GM18873 (cell line): Measurements from ENCODE around the gene WDR62.

Experiments used
- ATAC-seq: cut with Tn5 transposase; IDR thresholded peaks from one replicate; pipeline ENCODE4 v1.9.1; 2021; ENCODE audit warnings: mild to moderate bottlenecking, moderate library complexity, moderate number of reproducible peaks; ENCODE audit not compliant: unreplicated experiment, low FRiP score

Gene WDR62

DNA sequence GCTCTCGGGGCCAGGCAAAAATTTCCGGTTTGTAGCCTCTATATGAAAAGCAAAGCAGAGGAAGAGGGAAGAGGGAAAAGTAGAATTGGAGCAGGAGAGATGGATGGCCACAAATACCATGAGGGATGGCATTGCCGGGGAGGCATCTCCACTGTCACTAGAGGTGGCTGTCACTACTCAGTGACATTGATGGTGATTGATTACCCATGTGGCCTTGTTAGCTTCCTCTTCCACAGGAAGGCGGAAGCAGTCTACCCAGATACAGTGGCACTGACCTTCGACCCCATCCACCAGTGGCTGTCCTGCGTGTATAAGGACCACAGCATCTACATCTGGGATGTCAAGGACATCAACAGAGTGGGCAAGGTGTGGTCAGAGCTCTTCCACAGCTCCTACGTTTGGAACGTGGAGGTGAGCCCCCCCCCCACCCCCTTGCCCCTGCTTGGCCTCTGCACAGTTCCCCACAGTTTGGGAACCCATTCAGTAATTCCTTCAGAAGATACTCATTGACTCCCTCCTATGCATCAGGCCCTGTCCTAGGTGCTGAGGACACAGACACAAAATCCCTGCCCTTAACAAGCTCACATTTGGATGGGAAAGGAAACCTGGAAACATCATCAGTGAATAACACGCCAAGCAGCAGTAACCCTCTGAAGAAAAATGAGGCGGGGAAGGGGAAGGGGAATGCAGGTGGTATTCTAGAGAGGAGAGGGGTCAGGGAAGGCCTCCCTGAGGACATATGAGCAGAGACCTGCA is 18.6 kb downstream of the WDR62 start:
- ATAC-seq = no peak

- no peak for ATAC-seq
Measured at GRCh38 chr19:36079389-36079945, 24.8 kb downstream of the WDR62 start.

GRCh38 chr19:36081385-36081784 is 26.7 kb downstream of the WDR62 start:
- ATAC-seq = no peak

- ATAC-seq = no peak
Measured at GRCh38 chr19:36081894-36082293, 27.2 kb downstream of the WDR62 start.

- no peak for ATAC-seq
Measured at GRCh38 chr19:36082916-36083315, 28.2 kb downstream of the WDR62 start.

GRCh38 chr19:36084231-36085009 is 29.7 kb downstream of the WDR62 start:
- no peak for ATAC-seq

DNA sequence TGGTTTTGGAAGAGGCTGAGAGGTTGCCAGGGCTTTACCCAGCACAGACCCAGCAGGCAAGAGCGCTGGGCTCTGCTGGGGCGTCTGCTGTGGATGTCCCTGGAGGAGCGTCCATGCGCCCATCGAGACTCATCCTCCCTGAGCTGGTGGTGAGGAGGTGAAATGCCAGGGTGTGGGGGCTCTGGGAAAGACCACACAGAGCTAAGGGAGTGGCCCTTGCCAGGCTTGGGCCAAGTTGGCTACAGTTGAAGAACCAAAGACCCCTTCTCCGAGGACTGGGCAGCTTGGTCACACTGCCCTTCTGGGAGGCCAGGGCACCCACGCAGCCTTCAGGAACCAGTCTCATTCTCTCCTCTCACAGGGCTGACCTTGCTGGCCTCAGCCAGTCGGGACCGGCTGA is 31.6 kb downstream of the WDR62 start:
- no peak for ATAC-seq

GRCh38 chr19:36089847-36090246 is 35.1 kb downstream of the WDR62 start:
- no peak for ATAC-seq

DNA sequence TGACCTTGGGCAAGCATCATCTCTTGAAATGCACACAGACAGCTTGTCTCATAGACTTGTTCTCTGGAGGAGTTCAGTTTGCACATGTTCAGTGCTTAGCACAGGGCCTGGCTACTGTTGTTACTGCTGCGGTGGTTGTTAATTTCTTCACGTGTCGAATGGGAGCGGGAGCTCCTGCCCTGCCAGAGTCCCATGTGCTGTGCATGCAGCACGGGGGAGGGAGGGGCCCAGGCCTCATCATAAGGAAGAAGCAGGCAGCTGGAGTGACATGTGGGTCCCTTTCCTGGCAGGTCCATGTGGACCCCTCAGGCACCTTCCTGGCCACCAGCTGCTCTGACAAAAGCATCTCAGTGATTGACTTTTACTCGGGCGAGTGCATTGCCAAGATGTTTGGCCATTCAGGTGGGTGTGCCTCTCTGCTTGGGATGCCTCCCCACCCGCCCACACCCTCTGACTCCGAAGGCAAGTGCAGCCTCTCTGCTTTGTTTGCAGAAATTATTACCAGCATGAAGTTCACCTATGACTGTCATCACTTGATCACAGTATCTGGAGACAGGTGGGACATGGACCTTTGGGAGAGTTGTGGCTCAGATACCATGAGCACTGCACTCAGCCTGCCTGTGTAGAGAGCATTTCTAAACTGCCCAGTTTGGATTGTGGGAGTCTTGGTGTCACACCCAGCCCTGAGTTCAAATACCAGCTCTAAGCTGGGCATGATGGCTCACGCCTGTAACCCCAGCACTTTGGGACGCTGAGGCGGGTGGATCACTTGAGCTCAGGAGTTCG is 36.4 kb downstream of the WDR62 start:
- ATAC-seq = no peak

GRCh38 chr19:36092566-36092965 is 37.9 kb downstream of the WDR62 start:
- no peak for ATAC-seq

GRCh38 chr19:36093146-36093662 is 38.5 kb downstream of the WDR62 start:
- ATAC-seq = no peak

DNA sequence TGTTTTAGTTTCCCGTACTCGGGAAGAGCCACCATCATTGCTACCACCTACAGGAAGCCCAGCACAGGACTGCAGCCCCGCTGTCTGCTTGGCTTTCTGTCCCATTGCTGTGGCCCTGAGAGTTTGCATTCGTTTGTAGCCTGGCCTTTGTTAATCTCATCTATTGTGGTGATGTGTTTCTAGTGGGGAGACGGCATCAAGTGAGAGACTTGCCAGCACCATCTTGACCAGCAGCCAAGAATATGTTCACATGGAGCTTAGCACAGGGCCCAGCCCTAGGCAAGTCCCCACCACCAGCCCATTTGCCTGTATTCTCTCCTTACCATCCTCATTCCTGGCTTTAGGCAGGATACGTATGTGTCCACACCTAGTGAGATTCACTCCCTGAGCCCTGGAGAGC is 39.0 kb downstream of the WDR62 start:
- no peak for ATAC-seq

GRCh38 chr19:36097036-36097435 is 42.3 kb downstream of the WDR62 start:
- ATAC-seq = no peak

DNA sequence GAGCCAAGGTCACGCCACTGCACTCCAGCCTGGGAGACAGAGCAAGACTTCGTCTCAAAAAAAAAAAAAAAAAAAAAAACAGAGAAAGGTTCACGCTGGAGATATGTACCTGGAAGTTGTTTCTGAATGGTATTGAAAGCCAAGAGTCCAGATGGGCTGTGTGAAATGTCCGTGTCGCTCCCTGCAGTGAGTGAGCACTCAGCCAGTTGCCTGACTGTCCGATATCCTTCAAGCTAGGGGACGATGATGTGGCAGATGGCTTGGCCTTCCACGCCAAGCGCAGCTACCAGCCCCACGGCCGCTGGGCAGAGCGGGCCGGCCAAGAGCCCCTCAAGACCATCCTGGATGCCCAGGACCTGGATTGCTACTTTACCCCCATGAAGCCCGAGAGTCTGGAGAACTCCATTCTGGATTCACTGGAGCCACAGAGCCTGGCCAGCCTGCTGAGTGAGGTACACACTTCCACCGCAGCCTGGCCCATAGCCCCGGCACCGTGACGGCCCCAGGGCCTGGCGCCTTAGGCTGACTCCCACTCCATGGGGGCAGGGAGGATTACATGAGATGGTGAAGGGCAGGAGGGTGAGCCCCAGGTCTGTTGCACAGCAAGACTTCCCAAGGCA is 44.6 kb downstream of the WDR62 start:
- ATAC-seq = no peak

- ATAC-seq = no peak
Measured at GRCh38 chr19:36100476-36100875, 45.8 kb downstream of the WDR62 start.

DNA sequence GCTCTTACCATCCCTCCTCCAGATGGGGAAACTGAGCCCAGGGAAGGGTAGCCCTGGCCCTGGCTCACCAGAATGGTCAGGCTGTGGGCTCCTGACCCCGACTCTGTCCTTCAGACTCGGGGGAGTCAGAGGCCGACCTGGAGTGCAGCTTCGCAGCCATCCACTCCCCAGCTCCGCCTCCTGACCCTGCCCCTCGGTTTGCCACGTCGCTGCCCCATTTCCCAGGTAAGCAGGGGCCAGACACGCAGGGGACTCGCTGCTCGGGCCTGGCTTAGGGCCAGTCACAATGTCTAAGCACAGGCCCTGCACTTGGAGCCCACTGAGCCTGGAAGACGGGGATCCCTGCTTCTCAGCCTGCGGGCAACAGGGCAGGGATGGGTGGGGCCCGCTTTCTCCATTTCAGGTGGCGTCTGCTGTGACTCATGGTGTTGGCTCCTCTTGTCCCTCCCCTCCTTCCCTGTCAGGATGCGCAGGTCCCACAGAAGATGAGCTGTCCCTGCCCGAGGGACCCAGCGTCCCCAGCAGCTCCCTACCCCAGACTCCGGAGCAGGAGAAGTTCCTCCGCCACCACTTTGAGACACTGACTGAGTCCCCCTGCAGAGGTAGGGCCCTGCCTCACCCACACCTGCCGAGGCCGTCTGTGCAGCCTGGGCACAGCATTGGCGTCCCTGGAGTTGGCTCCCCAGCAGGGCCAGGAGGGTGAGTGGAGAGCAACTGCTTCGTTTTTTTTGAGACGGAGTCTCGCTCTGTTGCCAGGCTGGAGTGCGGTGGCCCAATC is 47.0 kb downstream of the WDR62 start:
- no peak for ATAC-seq

DNA sequence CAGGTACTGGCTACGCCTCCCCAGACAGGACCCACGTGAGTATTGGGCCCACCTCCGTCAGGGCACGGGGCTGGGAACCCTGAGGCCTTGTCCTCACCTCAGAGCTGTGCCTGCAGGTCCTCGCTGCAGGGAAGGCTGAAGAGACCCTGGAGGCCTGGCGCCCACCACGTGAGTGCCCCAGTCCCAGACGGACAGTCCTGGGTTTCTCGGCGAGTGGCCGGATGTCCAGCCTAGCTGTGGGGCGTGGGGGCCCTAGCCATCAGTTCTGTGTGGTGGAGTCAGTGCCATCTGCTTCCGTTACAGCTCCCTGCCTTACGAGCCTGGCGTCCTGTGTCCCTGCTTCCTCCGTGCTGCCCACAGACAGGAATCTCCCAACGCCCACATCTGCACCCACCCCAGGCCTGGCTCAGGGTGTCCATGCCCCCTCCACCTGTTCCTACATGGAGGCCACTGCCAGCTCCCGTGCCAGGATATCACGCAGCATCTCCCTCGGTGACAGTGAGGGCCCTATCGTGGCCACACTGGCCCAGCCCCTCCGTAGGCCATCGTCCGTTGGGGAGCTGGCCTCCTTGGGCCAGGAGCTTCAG is 48.4 kb downstream of the WDR62 start:
- no peak for ATAC-seq

DNA sequence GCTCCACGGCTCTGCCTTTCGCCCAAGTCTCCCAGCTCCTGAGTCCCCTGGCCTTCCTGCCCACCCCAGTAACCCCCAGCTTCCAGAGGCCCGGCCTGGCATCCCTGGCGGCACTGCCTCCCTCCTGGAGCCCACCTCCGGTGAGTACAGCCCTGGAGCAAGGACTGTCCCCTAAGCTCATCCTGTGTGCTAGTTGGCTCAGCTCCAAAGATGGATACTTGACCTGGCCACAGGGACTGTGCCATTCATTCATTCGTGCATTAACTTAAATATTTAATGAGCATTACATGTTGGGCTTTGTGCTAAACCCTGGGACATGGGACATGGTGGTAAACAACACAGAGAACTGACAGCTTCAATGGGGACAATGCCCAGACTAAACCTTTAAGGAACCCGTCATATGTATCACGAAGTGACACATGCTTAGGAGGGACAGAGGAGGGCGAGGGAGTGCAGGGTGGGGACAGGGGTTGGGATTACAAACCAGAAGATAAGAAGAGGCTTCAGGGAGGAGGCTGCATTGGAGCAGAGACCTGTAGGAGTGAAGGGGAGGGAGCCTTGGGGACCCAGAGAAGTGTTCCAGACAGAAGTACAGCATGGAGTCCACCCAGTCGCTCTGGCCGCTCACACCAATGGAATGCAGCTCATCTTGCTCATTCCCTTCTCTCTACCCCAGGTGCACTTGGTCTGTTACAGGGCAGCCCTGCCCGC is 49.3 kb downstream of the WDR62 start:
- ATAC-seq = no peak
